Progenitor cell of endocrine pancreas (in vitro differentiated cells): ENCODE results near the gene CDSN. TPM values are rescaled to one million over a fixed set of nuclear protein-coding genes. Genes with fewer than 3 reads are reported as not detected.

ENCODE experiments used
- DNase-seq: peaks from one replicate; pipeline ENCODE4 v3.0.0; 2021; ENCODE audit warnings: low spot score; ENCODE audit not compliant: unreplicated experiment
- H3K27ac Mint-ChIP-seq: 2 replicates; pipeline ENCODE4 v1.8.0; 2021; ENCODE audit warnings: mild to moderate bottlenecking, moderate library complexity, mixed read lengths
- H3K27me3 Mint-ChIP-seq: 2 replicates; pipeline ENCODE4 v1.8.0; 2021; ENCODE audit warnings: mixed read lengths
- H3K36me3 Mint-ChIP-seq: 2 replicates; pipeline ENCODE4 v1.8.0; 2022; ENCODE audit warnings: mixed read lengths; ENCODE audit not compliant: insufficient read depth
- H3K4me1 Mint-ChIP-seq: 2 replicates; pipeline ENCODE4 v1.8.0; 2021; ENCODE audit warnings: low read depth, mixed read lengths
- H3K4me3 Mint-ChIP-seq: 2 replicates; pipeline ENCODE4 v1.8.0; 2021; ENCODE audit warnings: low read depth, mild to moderate bottlenecking, moderate library complexity, mixed read lengths
- H3K9me3 Mint-ChIP-seq: 2 replicates; pipeline ENCODE4 v1.8.0; 2021; ENCODE audit warnings: low read depth, mixed read lengths
- CTCF ChIP-seq: fragments of 200-600 bp; sonication (generic); IDR thresholded peaks from one replicate; pipeline ENCODE4 v1.5.0; 2021; ENCODE audit warnings: antibody characterized with exemption, mild to moderate bottlenecking; ENCODE audit not compliant: unreplicated experiment
- total RNA-seq: library from RNA; stranded (reverse); gene quantifications from 2 replicates; pipeline ENCODE4 v1.2.1, GENCODE V29; 2021

The CDSN gene
- total RNA-seq, 1 donor from 2014 or later, result not detected

GRCh38 chr6:31132806-31133205 is 12.6 kb upstream of the CDSN start:
- Mint-ChIP-seq H3K4me3 (no peak overlapping the region), H3K9me3 (no peaks in the 10 kb centered on the region), H3K36me3 (no peaks in the 10 kb centered on the region), H3K27me3 (peaks cover 20% of the 10 kb centered on the region), H3K4me1 (peaks cover 5% of the 10 kb centered on the region), H3K27ac (no peak overlapping the region)
- no peak for DNase-seq
- TF ChIP-seq CTCF, result no peak

- no peak for DNase-seq
- no peaks in the 10 kb centered on the region for H3K9me3 Mint-ChIP-seq
- H3K4me3 Mint-ChIP-seq, result no peak overlapping the region
- peaks cover 6% of the 10 kb centered on the region for H3K4me1 Mint-ChIP-seq
- H3K27me3 Mint-ChIP-seq, result peaks cover 18% of the 10 kb centered on the region
- TF ChIP-seq CTCF, result no peak
- H3K27ac Mint-ChIP-seq, result no peak overlapping the region
- H3K36me3 Mint-ChIP-seq, result no peaks in the 10 kb centered on the region
Measured at GRCh38 chr6:31131595-31131994, 11.3 kb upstream of the CDSN start.

GRCh38 chr6:31130751-31131150 is 10.5 kb upstream of the CDSN start:
- no peak for DNase-seq
- Mint-ChIP-seq H3K36me3 (no peaks in the 10 kb centered on the region), H3K9me3 (no peaks in the 10 kb centered on the region), H3K4me1 (peaks cover 9% of the 10 kb centered on the region), H3K4me3 (no peak overlapping the region), H3K27me3 (peaks cover 21% of the 10 kb centered on the region), H3K27ac (no peak overlapping the region)
- no peak for TF ChIP-seq CTCF

GRCh38 chr6:31129130-31129529 is 8.9 kb upstream of the CDSN start:
- TF ChIP-seq CTCF, result no peak
- Mint-ChIP-seq H3K27me3 (peaks cover 25% of the 10 kb centered on the region), H3K36me3 (no peaks in the 10 kb centered on the region), H3K4me3 (no peak overlapping the region), H3K9me3 (no peaks in the 10 kb centered on the region), H3K4me1 (peaks cover 9% of the 10 kb centered on the region), H3K27ac (no peak overlapping the region)
- no peak for DNase-seq

GRCh38 chr6:31128093-31128676 is 7.9 kb upstream of the CDSN start:
- Mint-ChIP-seq H3K9me3 (no peaks in the 10 kb centered on the region), H3K4me3 (no peak overlapping the region), H3K27ac (no peak overlapping the region), H3K36me3 (no peaks in the 10 kb centered on the region), H3K27me3 (peaks cover 31% of the 10 kb centered on the region), H3K4me1 (peaks cover 9% of the 10 kb centered on the region)
- peak; percentile 70 for DNase-seq
- TF ChIP-seq CTCF, result peak; percentile 88
